T1000 (cell line): Measurements from ENCODE around the gene FBXO31.
"Not testable (repeated sequence)": the region's sequence is repeated elsewhere in the genome, so short reads cannot be mapped to it uniquely, and the experiment has no call there.

Experiments
- DNase-seq: peaks from one replicate; lab custom pipeline; 2025; ENCODE audit warnings: mixed read lengths; lab: John Stamatoyannopoulos, UW

FBXO31 gene

GRCh38 chr16:87387942-87388817 is 4.6 kb upstream of the FBXO31 start:
- DNase-seq, result peak; percentile 88

GRCh38 chr16:87384875-87385167 is 1.2 kb upstream of the FBXO31 start:
- DNase-seq, result not testable (repeated sequence)

GRCh38 chr16:87384162-87384874 is 742 bp upstream of the FBXO31 start:
- DNase-seq, result peak; percentile 61

GRCh38 chr16:87382023-87382785 is 1.4 kb downstream of the FBXO31 start:
- no peak for DNase-seq

- no peak for DNase-seq
Measured at GRCh38 chr16:87380881-87381280, 2.7 kb downstream of the FBXO31 start.

- no peak for DNase-seq
Measured at GRCh38 chr16:87380403-87380802, 3.2 kb downstream of the FBXO31 start.

- DNase-seq, result not testable (repeated sequence)
Measured at GRCh38 chr16:87379312-87379752, 4.2 kb downstream of the FBXO31 start.

- no peak for DNase-seq
Measured at GRCh38 chr16:87376660-87377059, 6.9 kb downstream of the FBXO31 start.

GRCh38 chr16:87375426-87376135 is 8.0 kb downstream of the FBXO31 start:
- DNase-seq, result no peak

GRCh38 chr16:87374313-87374712 is 9.3 kb downstream of the FBXO31 start:
- no peak for DNase-seq

GRCh38 chr16:87372305-87372704 is 11.3 kb downstream of the FBXO31 start:
- no peak for DNase-seq

- no peak for DNase-seq
Measured at GRCh38 chr16:87371261-87371866, 12.2 kb downstream of the FBXO31 start.

GRCh38 chr16:87369796-87370719 is 13.5 kb downstream of the FBXO31 start:
- no peak for DNase-seq

- DNase-seq, result no peak
Measured at GRCh38 chr16:87369117-87369765, 14.3 kb downstream of the FBXO31 start.

- no peak for DNase-seq
Measured at GRCh38 chr16:87368029-87368770, 15.4 kb downstream of the FBXO31 start.

GRCh38 chr16:87367529-87367928 is 16.0 kb downstream of the FBXO31 start:
- no peak for DNase-seq

- DNase-seq, result no peak
Measured at GRCh38 chr16:87366930-87367329, 16.6 kb downstream of the FBXO31 start.

GRCh38 chr16:87366288-87366687 is 17.3 kb downstream of the FBXO31 start:
- DNase-seq, result no peak
